ENCODE data around the gene RTN4. TPM values are rescaled to one million over a fixed set of nuclear protein-coding genes. Genes with fewer than 3 reads are reported as not detected.

The RTN4 gene
- total and polyA plus RNA-seq, 2 experiments from 2014 or later = 218 to 221 TPM

DNA sequence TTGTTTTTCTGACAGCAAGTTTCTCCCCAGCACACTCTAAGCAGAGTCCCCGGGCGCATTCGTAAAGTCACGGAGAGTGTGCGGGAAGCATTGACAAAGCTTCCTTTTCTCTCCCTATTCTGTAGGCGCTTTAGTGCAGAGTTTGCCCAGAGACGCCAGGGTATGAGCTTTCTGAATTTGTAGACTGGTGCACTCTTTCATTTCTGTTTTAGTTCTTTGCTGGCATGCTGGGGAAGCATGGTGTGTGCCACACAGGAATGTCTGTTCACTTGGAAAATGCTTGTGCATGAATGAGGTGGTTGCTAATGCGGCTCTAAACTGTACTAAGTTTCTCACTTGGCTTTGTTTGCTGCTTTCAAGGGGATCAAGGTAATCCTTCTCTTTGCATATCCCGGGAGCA lies 102.6 kb downstream of the RTN4 start:
- H2AFZ ChIP-seq = peak overlapping the region; percentile 32; the same call in 1 of the 2 replicates
- DNase-seq (ENCODE audit: low spot score) = no peak
- H3K4me3 Mint-ChIP-seq = no peak overlapping the region

More for the DNA sequence above, 102.6 kb downstream of the RTN4 start:
- Histone ChIP-seq H3K79me2 (replicated peaks; ENCODE audit: insufficient read depth) (no peaks in the 10 kb centered on the region), H3K4me3 (no peak overlapping the region), H3F3A (replicated peaks; ENCODE audit: low read depth) (no peaks in the 10 kb centered on the region), H4K20me1 (replicated peaks; ENCODE audit: insufficient read depth) (no peaks in the 10 kb centered on the region), H3K9me2 (ENCODE audit: insufficient read depth) (no peaks in the 10 kb centered on the region; the same call in 1 of the 2 replicates), H3K27ac (ENCODE audit: low read depth) (no peak overlapping the region), H3K4me1 (ENCODE audit: insufficient read depth) (no peaks in the 10 kb centered on the region), H3K4me2 (no peak overlapping the region), H3K27me3 (ENCODE audit: insufficient read depth) (no peaks in the 10 kb centered on the region), H3K36me3 (ENCODE audit: insufficient read depth) (no peaks in the 10 kb centered on the region)
- Mint-ChIP-seq H3K27ac (no peak overlapping the region), H3K4me1 (peaks cover 3% of the 10 kb centered on the region; the same call in 2 of the 3 replicates), H3K36me3 (ENCODE audit: low read depth) (peaks cover 4% of the 10 kb centered on the region), H3K27me3 (ENCODE audit: insufficient read depth, low read depth, poor library complexity) (peaks cover 17% of the 10 kb centered on the region), H3K9me3 (peaks cover 13% of the 10 kb centered on the region)
- ATAC-seq = no peak
- TF ChIP-seq ZNF114 (CRISPR knock-in tag; IDR thresholded peaks at IDR 0.05) (no peak), POLR2AphosphoS5 (IDR thresholded peaks at IDR 0.05; ENCODE audit: low read depth) (no peak)
- TF ChIP-seq, protein P1, sequence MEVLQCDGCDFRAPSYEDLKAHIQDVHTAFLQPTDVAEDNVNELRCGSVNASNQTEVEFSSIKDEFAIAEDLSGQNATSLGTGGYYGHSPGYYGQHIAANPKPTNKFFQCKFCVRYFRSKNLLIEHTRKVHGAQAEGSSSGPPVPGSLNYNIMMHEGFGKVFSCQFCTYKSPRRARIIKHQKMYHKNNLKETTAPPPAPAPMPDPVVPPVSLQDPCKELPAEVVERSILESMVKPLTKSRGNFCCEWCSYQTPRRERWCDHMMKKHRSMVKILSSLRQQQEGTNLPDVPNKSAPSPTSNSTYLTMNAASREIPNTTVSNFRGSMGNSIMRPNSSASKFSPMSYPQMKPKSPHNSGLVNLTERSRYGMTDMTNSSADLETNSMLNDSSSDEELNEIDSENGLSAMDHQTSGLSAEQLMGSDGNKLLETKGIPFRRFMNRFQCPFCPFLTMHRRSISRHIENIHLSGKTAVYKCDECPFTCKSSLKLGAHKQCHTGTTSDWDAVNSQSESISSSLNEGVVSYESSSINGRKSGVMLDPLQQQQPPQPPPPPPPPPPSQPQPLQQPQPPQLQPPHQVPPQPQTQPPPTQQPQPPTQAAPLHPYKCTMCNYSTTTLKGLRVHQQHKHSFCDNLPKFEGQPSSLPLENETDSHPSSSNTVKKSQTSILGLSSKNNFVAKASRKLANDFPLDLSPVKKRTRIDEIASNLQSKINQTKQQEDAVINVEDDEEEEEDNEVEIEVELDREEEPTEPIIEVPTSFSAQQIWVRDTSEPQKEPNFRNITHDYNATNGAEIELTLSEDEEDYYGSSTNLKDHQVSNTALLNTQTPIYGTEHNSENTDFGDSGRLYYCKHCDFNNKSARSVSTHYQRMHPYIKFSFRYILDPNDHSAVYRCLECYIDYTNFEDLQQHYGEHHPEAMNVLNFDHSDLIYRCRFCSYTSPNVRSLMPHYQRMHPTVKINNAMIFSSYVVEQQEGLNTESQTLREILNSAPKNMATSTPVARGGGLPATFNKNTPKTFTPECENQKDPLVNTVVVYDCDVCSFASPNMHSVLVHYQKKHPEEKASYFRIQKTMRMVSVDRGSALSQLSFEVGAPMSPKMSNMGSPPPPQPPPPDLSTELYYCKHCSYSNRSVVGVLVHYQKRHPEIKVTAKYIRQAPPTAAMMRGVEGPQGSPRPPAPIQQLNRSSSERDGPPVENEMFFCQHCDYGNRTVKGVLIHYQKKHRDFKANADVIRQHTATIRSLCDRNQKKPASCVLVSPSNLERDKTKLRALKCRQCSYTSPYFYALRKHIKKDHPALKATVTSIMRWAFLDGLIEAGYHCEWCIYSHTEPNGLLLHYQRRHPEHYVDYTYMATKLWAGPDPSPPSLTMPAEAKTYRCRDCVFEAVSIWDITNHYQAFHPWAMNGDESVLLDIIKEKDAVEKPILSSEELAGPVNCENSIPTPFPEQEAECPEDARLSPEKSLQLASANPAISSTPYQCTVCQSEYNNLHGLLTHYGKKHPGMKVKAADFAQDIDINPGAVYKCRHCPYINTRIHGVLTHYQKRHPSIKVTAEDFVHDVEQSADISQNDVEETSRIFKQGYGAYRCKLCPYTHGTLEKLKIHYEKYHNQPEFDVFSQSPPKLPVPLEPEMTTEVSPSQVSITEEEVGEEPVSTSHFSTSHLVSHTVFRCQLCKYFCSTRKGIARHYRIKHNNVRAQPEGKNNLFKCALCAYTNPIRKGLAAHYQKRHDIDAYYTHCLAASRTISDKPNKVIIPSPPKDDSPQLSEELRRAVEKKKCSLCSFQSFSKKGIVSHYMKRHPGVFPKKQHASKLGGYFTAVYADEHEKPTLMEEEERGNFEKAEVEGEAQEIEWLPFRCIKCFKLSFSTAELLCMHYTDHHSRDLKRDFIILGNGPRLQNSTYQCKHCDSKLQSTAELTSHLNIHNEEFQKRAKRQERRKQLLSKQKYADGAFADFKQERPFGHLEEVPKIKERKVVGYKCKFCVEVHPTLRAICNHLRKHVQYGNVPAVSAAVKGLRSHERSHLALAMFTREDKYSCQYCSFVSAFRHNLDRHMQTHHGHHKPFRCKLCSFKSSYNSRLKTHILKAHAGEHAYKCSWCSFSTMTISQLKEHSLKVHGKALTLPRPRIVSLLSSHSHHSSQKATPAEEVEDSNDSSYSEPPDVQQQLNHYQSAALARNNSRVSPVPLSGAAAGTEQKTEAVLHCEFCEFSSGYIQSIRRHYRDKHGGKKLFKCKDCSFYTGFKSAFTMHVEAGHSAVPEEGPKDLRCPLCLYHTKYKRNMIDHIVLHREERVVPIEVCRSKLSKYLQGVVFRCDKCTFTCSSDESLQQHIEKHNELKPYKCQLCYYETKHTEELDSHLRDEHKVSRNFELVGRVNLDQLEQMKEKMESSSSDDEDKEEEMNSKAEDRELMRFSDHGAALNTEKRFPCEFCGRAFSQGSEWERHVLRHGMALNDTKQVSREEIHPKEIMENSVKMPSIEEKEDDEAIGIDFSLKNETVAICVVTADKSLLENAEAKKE (CRISPR knock-in tag; IDR thresholded peaks at IDR 0.05) = no peak

Measured in GM23338 (cell line).